ENCODE data around the gene IFITM1.
"Not testable (repeated sequence)": the region's sequence is repeated elsewhere in the genome, so short reads cannot be mapped to it uniquely, and the experiment has no call there.

The IFITM1 gene

DNA sequence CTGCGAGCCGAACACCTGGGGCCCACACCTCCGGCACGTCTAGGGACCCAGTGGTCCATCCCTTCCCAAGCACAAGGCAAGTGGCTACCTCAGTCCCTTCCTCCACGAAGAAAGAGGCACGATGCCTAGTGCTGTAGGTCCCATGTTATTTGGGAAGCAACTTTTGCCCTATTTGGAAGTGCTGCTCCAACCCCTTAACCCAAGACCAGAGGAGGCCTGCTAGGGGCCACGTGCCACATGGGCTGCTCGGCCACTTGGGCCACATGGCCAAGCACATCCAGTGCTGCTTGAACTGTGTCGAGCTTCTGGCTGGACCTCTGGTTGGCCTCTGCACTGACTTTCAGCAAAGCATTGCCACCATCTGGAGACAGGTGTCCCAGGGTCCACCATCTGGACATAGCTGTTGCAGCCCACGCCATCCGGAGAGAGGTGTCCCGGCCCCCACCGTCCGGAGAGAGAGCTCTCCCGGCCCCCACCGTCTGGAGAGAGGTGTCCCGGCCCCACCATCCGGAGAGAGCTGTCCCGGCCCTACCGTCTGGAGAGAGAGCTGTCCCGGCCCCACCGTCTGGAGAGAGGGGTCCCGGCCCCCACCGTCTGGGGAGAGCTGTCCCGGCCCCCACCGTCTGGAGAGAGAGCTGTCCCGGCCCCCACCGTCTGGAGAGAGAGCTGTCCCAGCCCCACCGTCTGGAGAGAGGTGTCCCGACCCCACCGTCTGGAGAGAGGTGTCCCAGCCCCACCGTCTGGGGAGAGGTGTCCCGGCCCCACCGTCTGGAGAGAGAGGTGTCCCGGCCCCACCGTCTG, 49.0 kb downstream of the IFITM1 start:
- in situ Hi-C loops (cut with HindIII; ENCODE audit: low pct_unique_long_range_greater_than_20kb, low sequenced_read_pairs), result no loop called here
- no peak for TF ChIP-seq JUND (IDR thresholded peaks at IDR 0.05; ENCODE audit: low read depth)

DNA sequence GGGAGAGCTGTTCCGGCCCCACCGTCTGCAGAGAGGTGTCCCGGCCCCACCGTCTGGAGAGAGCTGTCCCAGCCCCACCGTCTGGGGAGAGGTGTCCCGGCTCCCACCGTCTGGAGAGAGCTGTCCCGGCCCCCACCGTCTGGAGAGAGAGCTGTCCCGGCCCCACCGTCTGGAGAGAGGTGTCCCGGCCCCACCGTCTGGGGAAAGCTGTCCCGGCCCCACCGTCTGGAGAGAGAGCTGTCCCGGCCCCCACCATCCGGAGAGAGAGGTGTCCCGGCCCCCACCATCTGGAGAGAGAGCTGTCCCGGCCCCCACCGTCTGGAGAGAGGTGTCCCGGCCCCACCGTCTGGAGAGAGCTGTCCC, 49.6 kb downstream of the IFITM1 start:
- in situ Hi-C loops (cut with HindIII; ENCODE audit: low pct_unique_long_range_greater_than_20kb, low sequenced_read_pairs); DNase-seq (ENCODE audit: low read depth in 1 of 2, low spot score in 1 of 2): not testable (repeated sequence)

More for the DNA sequence above, 49.0 kb downstream of the IFITM1 start:
- no peak for DNase-seq (ENCODE audit: low read depth in 1 of 2, low spot score in 1 of 2)

DNA sequence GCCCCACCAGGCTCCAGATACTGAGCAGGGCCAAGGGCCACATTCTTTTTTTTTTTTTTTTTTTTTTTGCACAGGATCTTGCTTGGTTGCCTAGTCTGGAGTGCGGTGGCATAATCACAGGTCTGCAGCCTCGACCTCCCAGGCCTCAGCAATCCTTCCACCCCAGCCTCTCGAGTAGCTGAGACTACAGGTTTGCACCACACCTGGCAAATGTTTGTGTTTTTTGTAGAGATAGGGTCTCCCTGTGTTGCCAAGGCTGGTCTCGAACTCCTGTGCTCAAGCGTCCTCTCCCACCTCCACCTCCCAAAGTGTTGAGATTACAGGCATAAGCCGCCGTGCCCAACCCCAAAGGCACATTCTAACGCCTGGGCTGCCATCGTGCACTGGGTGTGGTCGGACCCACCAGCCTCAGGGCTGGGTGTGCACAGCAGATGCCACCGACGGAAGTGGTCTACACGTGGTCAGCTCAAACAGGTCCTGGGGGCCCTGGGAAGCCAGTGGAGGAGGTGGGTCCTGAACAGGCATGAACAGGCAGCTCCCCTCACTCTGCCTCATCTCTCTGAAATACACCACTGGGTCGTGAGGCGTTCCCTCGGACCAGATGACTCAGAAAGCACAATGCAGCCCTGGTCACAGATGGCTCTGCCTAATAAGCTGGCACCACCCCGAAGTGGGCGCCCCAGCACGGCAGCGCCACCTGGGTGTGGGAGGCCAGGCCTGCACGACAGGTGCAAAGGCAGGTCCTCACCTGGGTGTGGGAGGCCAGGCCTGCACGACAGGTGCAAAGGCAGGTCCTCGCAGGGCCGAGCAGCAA, 50.3 kb downstream of the IFITM1 start:
- DNase-seq (ENCODE audit: low read depth in 1 of 2, low spot score in 1 of 2), result peak; percentile 85 to 90
- in situ Hi-C loops (cut with HindIII; ENCODE audit: low pct_unique_long_range_greater_than_20kb, low sequenced_read_pairs), result no loop called here
- no peak for TF ChIP-seq JUND (IDR thresholded peaks at IDR 0.05; ENCODE audit: low read depth)

Measured in T47D (cell line).